HEK293T (cell line): ENCODE data around the gene EPHA3.

ENCODE experiments used
- CTCF ChIA-PET: fragments of 350-600 bp; formaldehyde crosslinking; extraction: SDS; loops from one replicate; lab custom pipeline; 2021; ENCODE audit warnings: antibody characterized with exemption, inconsistent platforms; lab: Yijun Ruan, JAX
- POLR2A ChIA-PET: fragments of 350-600 bp; formaldehyde crosslinking; extraction: SDS; loops from one replicate; lab custom pipeline; 2020; ENCODE audit warnings: antibody characterized with exemption, inconsistent platforms; lab: Yijun Ruan, JAX
- DNase-seq: peaks from one replicate; pipeline ENCODE4 v3.0.0; 2012; ENCODE audit warnings: mixed read lengths; ENCODE audit errors: extremely low spot score
- ARNT ChIP-seq: fragments of 450-650 bp; IDR thresholded peaks from 2 replicates; pipeline ENCODE4 v1.6.1; 2017; ENCODE audit warnings: mild to moderate bottlenecking
- BHLHE40 ChIP-seq: fragments of 450-650 bp; IDR thresholded peaks from 2 replicates; pipeline ENCODE4 v1.6.1; 2016; ENCODE audit warnings: mild to moderate bottlenecking, moderate library complexity, borderline replicate concordance
- CTBP1 ChIP-seq: fragments of 450-650 bp; IDR thresholded peaks from 2 replicates; pipeline ENCODE4 v1.6.1; 2016; ENCODE audit warnings: borderline replicate concordance
- ELF4 ChIP-seq: fragments of 450-650 bp; IDR thresholded peaks from 2 replicates; pipeline ENCODE4 v1.6.1; 2017; ENCODE audit warnings: antibody characterized with exemption
- FOXA1 ChIP-seq: fragments of 450-650 bp; IDR thresholded peaks from 2 replicates; pipeline ENCODE4 v1.6.1; 2016; ENCODE audit warnings: mild to moderate bottlenecking
- FOXK2 ChIP-seq: fragments of 450-650 bp; IDR thresholded peaks from 2 replicates; pipeline ENCODE4 v1.6.1; 2016; ENCODE audit warnings: mild to moderate bottlenecking
- FOXM1 ChIP-seq: fragments of 450-650 bp; IDR thresholded peaks from 2 replicates; pipeline ENCODE4 v1.6.1; 2017; ENCODE audit warnings: mild to moderate bottlenecking, borderline replicate concordance
- HDGF ChIP-seq: fragments of 450-650 bp; IDR thresholded peaks from 2 replicates; pipeline ENCODE4 v1.6.1; 2017; ENCODE audit warnings: antibody characterized with exemption, borderline replicate concordance
- L3MBTL2 ChIP-seq: fragments of 450-650 bp; conservative IDR thresholded peaks from 2 replicates; pipeline ENCODE4 v1.6.1; 2016; ENCODE audit warnings: mild to moderate bottlenecking
- LEF1 ChIP-seq: fragments of 450-650 bp; IDR thresholded peaks from 2 replicates; pipeline ENCODE4 v1.6.1; 2017; ENCODE audit warnings: mild to moderate bottlenecking, borderline replicate concordance
- NFRKB ChIP-seq: fragments of 450-650 bp; IDR thresholded peaks from 2 replicates; pipeline ENCODE4 v1.6.1; 2016; ENCODE audit warnings: mild to moderate bottlenecking, moderate library complexity
- SP1 ChIP-seq: fragments of 450-650 bp; IDR thresholded peaks from 2 replicates; pipeline ENCODE4 v1.6.1; 2017
- SUZ12 ChIP-seq: fragments of 450-650 bp; IDR thresholded peaks from 2 replicates; pipeline ENCODE4 v1.6.1; 2016; ENCODE audit warnings: mild to moderate bottlenecking
- TARDBP ChIP-seq: fragments of 450-650 bp; IDR thresholded peaks from 2 replicates; pipeline ENCODE4 v1.6.1; 2016
- ZNF384 ChIP-seq: fragments of 450-650 bp; IDR thresholded peaks from 2 replicates; pipeline ENCODE4 v1.6.1; 2016
- TF ChIP-seq, protein P1 (sequence below): fragments of 450-650 bp; IDR thresholded peaks from 2 replicates; pipeline ENCODE4 v1.6.1; 2016

Gene EPHA3

GRCh38 chr3:89250742-89251141 lies 143.3 kb downstream of the EPHA3 start:
- no peak for DNase-seq
- ChIA-PET CTCF (no interaction called here), POLR2A (no interaction called here)
- TF ChIP-seq SUZ12 = no peak
- no peak for TF ChIP-seq FOXK2
- no peak for TF ChIP-seq ZNF384
- TF ChIP-seq L3MBTL2 = no peak
- TF ChIP-seq CTBP1 = no peak
- TF ChIP-seq ELF4 = no peak
- no peak for TF ChIP-seq HDGF
- no peak for TF ChIP-seq LEF1
- TF ChIP-seq BHLHE40 = no peak
- no peak for TF ChIP-seq FOXA1
- TF ChIP-seq FOXM1 = no peak
- no peak for TF ChIP-seq NFRKB
- no peak for TF ChIP-seq SP1
- TF ChIP-seq TARDBP = no peak
- TF ChIP-seq, protein P1, sequence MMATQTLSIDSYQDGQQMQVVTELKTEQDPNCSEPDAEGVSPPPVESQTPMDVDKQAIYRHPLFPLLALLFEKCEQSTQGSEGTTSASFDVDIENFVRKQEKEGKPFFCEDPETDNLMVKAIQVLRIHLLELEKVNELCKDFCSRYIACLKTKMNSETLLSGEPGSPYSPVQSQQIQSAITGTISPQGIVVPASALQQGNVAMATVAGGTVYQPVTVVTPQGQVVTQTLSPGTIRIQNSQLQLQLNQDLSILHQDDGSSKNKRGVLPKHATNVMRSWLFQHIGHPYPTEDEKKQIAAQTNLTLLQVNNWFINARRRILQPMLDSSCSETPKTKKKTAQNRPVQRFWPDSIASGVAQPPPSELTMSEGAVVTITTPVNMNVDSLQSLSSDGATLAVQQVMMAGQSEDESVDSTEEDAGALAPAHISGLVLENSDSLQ = no peak
- no peak for TF ChIP-seq ARNT

DNA sequence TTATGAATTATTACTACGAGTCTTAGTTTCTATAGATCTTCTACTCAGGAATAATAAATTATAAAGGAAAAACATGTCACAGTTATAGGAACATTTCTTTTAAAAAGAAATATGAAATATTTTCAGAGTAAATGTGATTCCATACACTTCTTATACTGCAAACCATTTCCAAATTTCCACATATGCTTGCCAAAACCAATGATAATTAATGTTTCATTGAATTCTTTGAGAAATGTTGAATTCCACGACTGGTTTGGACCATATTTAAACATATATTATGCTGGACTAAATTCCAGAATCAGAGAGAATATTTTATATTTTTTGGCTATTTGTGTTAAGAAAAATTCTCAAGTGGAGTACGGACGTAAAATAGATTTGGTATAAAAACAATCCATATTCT lies 144.6 kb downstream of the EPHA3 start:
- TF ChIP-seq SP1 = no peak
- TF ChIP-seq NFRKB = no peak
- no peak for TF ChIP-seq L3MBTL2
- TF ChIP-seq SUZ12 = no peak
- TF ChIP-seq HDGF = no peak
- TF ChIP-seq FOXM1 = no peak
- TF ChIP-seq ELF4 = no peak
- no peak for TF ChIP-seq BHLHE40
- TF ChIP-seq, protein P1 = no peak
- DNase-seq = no peak
- ChIA-PET POLR2A (no interaction called here), CTCF (no interaction called here)

DNA sequence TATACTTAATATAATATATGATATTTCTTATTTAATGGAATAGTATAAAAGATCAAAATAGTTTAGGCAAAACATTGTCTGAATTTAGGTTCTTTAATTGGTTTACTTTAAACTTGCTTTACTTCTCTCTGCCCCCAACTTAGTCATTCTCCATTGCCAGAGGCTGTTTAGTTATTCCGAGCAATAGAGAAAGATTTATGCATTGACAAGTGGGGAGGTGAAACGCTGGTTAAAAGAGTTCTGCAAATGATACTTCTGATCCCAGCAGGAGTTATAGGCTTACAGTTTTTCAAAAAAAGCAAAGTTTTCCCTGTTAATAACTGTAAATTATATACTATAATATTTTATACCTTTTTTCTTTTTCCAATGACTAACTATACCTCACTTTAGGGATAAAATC lies 145.4 kb downstream of the EPHA3 start:
- CTCF ChIA-PET = interaction anchor here (0.7 kb wide), 1 partner anchor 29 kb away, joined by 3 read pairs; no protein-coding TSS in a partner anchor
- TF ChIP-seq, protein P1 = peak; percentile 95
- no peak for TF ChIP-seq ARNT
- TF ChIP-seq ZNF384 = no peak
- no peak for TF ChIP-seq NFRKB
- no peak for TF ChIP-seq L3MBTL2
- TF ChIP-seq SP1 = no peak
- no peak for TF ChIP-seq SUZ12
- no peak for TF ChIP-seq FOXM1
- POLR2A ChIA-PET = no interaction called here
- peak; percentile 22 for DNase-seq

DNA sequence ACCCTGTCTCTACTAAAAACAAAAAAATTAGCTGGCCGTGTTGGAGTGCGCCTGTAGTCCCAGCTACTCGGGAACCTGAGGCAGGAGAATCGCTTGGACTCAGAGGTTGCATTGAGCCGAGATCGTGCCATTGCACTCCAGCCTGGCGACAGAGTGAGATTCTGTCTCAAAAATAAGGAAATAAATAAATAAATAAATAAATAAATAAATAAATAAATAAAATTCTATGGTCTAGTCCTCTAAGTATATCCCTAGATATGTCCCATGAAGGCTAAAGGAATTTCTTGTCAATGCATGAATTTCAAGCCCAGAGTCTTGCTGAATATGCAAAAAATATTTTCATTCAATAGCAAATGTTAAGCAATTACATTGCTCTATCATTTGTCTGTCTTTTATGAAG lies 149.0 kb downstream of the EPHA3 start:
- no peak for DNase-seq
- CTCF ChIA-PET = no interaction called here
- POLR2A ChIA-PET = no interaction called here
- TF ChIP-seq ELF4 = no peak
- TF ChIP-seq, protein P1 = no peak
- no peak for TF ChIP-seq SUZ12
- no peak for TF ChIP-seq ARNT
- TF ChIP-seq TARDBP = no peak

GRCh38 chr3:89256882-89257281 lies 149.5 kb downstream of the EPHA3 start:
- no peak for TF ChIP-seq ARNT
- TF ChIP-seq FOXA1 = no peak
- TF ChIP-seq ELF4 = no peak
- TF ChIP-seq LEF1 = no peak
- TF ChIP-seq L3MBTL2 = no peak
- TF ChIP-seq CTBP1 = no peak
- TF ChIP-seq ZNF384 = no peak
- no peak for TF ChIP-seq SUZ12
- no peak for TF ChIP-seq FOXM1
- no peak for TF ChIP-seq BHLHE40
- TF ChIP-seq SP1 = no peak
- TF ChIP-seq NFRKB = no peak
- TF ChIP-seq FOXK2 = no peak
- no peak for DNase-seq
- POLR2A ChIA-PET = no interaction called here
- CTCF ChIA-PET = no interaction called here

GRCh38 chr3:89260721-89261120 lies 153.3 kb downstream of the EPHA3 start:
- TF ChIP-seq, protein P1 = no peak
- no peak for TF ChIP-seq HDGF
- TF ChIP-seq SP1 = no peak
- no peak for TF ChIP-seq ARNT
- ChIA-PET CTCF (no interaction called here), POLR2A (no interaction called here)
- DNase-seq = no peak
